Measurements from ENCODE around the gene PTK7. TPM values are rescaled to one million over a fixed set of nuclear protein-coding genes. Genes with fewer than 3 reads are reported as not detected.

PTK7 gene
- total and polyA plus RNA-seq, 2 of the 8 experiments (the other 6 are each of a cell fraction or from before 2014, with no cell fraction given) = 110 to 138 TPM

- Histone ChIP-seq H3K23me2 (ENCODE audit: low read depth, low read length) (peaks cover 14% of the 10 kb centered on the region), H3K4ac (replicated peaks; ENCODE audit: insufficient read length, low read depth, low read length) (peak overlapping the region; percentile 3), H3K36me3 (ENCODE audit: control insufficient read depth in 2 of 4, insufficient read depth in 4 of 4, low read length in 3 of 4) (peaks cover 1 to 8% (median 5%) of the 10 kb centered on the region in 4 experiments; a peak in 7 of 8 replicates), H3K9me3 (ENCODE audit: insufficient read depth in 2 of 2, low read depth in 1 of 2, low read length in 1 of 2) (no peaks in the 10 kb centered on the region), H2AK5ac (ENCODE audit: low read depth, low read length) (peak overlapping the region; percentile 76; the same call in 1 of the 2 replicates), H3K79me2 (ENCODE audit: control insufficient read depth in 1 of 2, insufficient read depth in 2 of 2, low read length in 2 of 2) (peaks cover 0 to 26% of the 10 kb centered on the region in 2 experiments; a peak in 2 of 4 replicates), H3K4me2 (ENCODE audit: insufficient read depth in 1 of 2, low read depth in 2 of 2, low read length in 2 of 2) (peak overlapping the region; percentile 82 to 91), H4K8ac (ENCODE audit: extremely low read depth, insufficient read depth, low read length) (peak overlapping the region; percentile 87; the same call in 1 of the 2 replicates), H3K9ac (replicated peaks in 1 of 4; ENCODE audit: extremely low read depth in 1 of 4, low read depth in 3 of 4, low read length in 3 of 4) (peak overlapping the region; percentile 73 to 91 (median 88)), H3K79me1 (ENCODE audit: low read depth, low read length) (no peaks in the 10 kb centered on the region; the same call in 1 of the 2 replicates), H3K56ac (replicated peaks; ENCODE audit: insufficient read length, low read depth, low read length) (peak overlapping the region; percentile 79), H4K20me1 (replicated peaks in 1 of 2; ENCODE audit: control insufficient read depth in 1 of 2, insufficient read depth in 2 of 2, low read length in 2 of 2) (peaks cover 13 to 18% of the 10 kb centered on the region in 2 experiments), H3K23ac (ENCODE audit: insufficient read length) (no peak overlapping the region), H2AFZ (ENCODE audit: low read length) (no peak overlapping the region), H3K14ac (ENCODE audit: insufficient read length) (peak overlapping the region; percentile 3), H2BK15ac (ENCODE audit: low read length) (peak overlapping the region; percentile 2; the same call in 1 of the 2 replicates), H2BK20ac (ENCODE audit: low read length) (no peak overlapping the region), H3K27me3 (replicated peaks in 1 of 4; ENCODE audit: control insufficient read depth in 3 of 4, extremely low read depth in 1 of 4, insufficient read depth in 3 of 4, low read length in 3 of 4) (peaks cover 0 to 6% (median 2%) of the 10 kb centered on the region in 4 experiments; a peak in 3 of 7 replicates), H4K91ac (replicated peaks; ENCODE audit: insufficient read length, low read length) (peak overlapping the region; percentile 87), H3K4me3 (ENCODE audit: extremely low read depth in 1 of 4, insufficient read depth in 2 of 4, low read depth in 3 of 4, low read length in 4 of 4) (peak overlapping the region; percentile 35 to 86 (median 61)), H2BK12ac (ENCODE audit: low read depth, low read length) (peak overlapping the region; percentile 94), H2BK5ac (ENCODE audit: low read depth, low read length) (peak overlapping the region; percentile 94), H3K18ac (ENCODE audit: extremely low read depth, low read length) (peak overlapping the region; percentile 65), H3K27ac (ENCODE audit: low read depth, low read length) (peak overlapping the region; percentile 94), H3K4me1 (replicated peaks in 1 of 4; ENCODE audit: control insufficient read depth in 3 of 4, insufficient read depth in 4 of 4, low read length in 3 of 4) (peaks cover 9 to 17% (median 11%) of the 10 kb centered on the region in 4 experiments), H2BK120ac (replicated peaks; ENCODE audit: low read depth, low read length) (no peak overlapping the region), H4K5ac (ENCODE audit: insufficient read length, low read depth, low read length) (peak overlapping the region; percentile 96)
- FAIRE-seq (no peak), DNase-seq (ENCODE audit: low read depth in 1 of 2, low spot score in 2 of 2) (no peak)
- CTCF ChIA-PET (ENCODE audit: partially characterized antibody) = interaction anchor here (0.6 to 1.7 kb wide), 6 partner anchors 10 to 196 kb away, joined by 3 to 8 read pairs (median 4); partner anchors contain the start of gene CUL9
- WGBS, 2 experiments (ENCODE audit: extremely low coverage in 1 of 2, insufficient coverage in 1 of 2, insufficient read length in 1 of 2, insufficient replicate concordance in 2 of 2, low coverage in 1 of 2, low lambda C conversion rate in 2 of 2, missing lambda C conversion rate in 1 of 2) = 1% methylated on average over 14 of the region's 18 CpGs; no CpG with 5 or more reads in 1 of the 2 experiments
- POLR2A ChIA-PET (ENCODE audit: partially characterized antibody) = interaction anchor here (0.6 to 4.9 kb wide), 39 partner anchors 8 to 948 kb away, joined by 3 to 25 read pairs (median 4); partner anchors contain the start of genes CUL7, CUL9, DNPH1 and KLC4
- TF ChIP-seq POLR2AphosphoS5 (IDR thresholded peaks at IDR 0.05; ENCODE audit: low read depth, low read length) = peak; percentile 78
- TF ChIP-seq TEAD4 (IDR thresholded peaks at IDR 0.05; ENCODE audit: low read depth, low read length) = no peak
- TF ChIP-seq SIX5 (IDR thresholded peaks at IDR 0.05; ENCODE audit: low read depth, low read length) = no peak
- peak; percentile 92 for TF ChIP-seq E2F6 (IDR thresholded peaks at IDR 0.05)
- 0 out of 2 replicates have a peak, but pooled peaks have one; percentile 4 for TF ChIP-seq KDM5A (IDR thresholded peaks at IDR 0.05; ENCODE audit: low read length)
- peak; percentile 52; the same call in 1 of the 2 replicates for TF ChIP-seq PHF8 (conservative IDR thresholded peaks at IDR 0.05; ENCODE audit: low read depth, low read length)
- no peak for TF ChIP-seq GTF2F1 (IDR thresholded peaks at IDR 0.05; ENCODE audit: borderline replicate concordance, low read depth, low read length)
- 0 out of 2 replicates have a peak, but pooled peaks have one; percentile 15 for TF ChIP-seq SRF (IDR thresholded peaks at IDR 0.05; ENCODE audit: low read depth, low read length)
- TF ChIP-seq RBBP5 (IDR thresholded peaks at IDR 0.05; ENCODE audit: borderline replicate concordance, low read depth, low read length) = no peak; the same call in 1 of the 2 replicates
- TF ChIP-seq ASH2L (IDR thresholded peaks at IDR 0.05; ENCODE audit: low read length) = peak; percentile 88
These were observed 94.4 kb downstream of the PTK7 start for GRCh38 chr6:43170417-43170930.
